Activated T-cell treated with anti-CD3 and anti-CD28 coated beads for 1 hour (primary cell): Measurements from ENCODE around the gene GRB7.
"Not testable (repeated sequence)": the region's sequence is repeated elsewhere in the genome, so short reads cannot be mapped to it uniquely, and the experiment has no call there.

ENCODE experiments used
- DNase-seq: peaks from one replicate; pipeline ENCODE4 v3.0.0-alpha.2; 2020; ENCODE audit warnings: low read depth

Gene GRB7

DNA sequence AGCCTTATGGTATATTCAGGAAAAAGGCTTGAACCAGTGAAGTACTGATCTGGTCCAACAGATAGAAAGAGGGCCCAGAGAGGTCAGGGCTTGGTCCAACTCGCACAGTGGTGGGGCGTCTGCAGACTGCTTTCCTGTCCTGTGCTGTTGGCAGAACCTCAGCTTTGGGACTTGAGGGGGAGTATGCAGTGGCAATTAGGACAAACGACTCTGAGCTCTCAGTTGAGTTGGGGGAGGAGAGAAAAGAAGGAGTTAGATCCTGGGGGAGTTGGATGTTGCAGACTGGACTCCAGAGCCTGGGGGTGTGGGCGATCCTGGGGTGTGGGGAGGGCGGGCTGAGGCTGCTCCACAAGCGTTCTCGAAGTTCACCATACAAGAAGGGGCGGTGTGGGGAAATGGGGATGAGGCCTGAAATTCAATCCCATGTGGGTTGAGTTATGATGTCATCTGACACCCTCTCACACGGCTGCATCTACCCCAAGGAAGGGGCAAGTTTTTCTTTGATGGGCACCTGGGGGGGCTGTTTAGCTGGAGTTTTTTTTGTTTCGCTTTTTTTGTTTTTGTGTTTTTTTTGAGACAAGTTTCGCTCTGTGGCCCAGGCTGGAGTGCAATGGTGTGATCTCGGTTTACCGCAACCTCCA is 14.6 kb downstream of the GRB7 start:
- no peak for DNase-seq

DNA sequence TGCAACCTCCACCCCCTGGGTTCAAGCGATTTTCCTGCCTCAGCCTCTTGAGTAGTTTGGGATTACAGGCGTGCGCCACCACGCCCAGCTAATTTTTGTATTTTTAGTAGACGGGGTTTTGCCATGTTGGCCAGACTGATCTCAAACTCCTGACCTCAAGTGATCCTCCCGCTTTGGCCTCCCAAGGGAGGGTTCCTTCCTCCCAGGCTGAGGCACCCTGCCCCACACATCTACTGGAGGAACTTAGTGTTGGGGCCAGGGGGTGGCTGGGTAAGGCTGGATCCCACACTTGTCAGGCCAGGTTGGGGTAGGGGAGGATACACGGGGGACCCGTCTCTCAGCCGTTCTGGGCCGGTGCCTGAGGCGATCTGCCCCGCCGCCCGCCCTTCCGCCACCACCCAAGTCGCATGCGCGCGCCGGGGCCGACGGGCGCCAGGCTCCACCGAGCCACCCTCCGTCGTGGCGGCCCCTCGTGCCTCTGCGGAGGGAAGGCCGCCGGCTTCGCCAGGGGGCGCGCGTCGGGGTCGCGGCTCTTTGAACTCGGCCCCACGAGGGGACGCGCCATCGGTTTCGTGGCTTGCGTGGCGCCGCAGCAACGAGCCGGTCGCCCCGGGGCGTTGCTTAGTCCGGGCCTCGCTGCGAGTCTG is 15.9 kb downstream of the GRB7 start:
- DNase-seq = peak; percentile 61

DNA sequence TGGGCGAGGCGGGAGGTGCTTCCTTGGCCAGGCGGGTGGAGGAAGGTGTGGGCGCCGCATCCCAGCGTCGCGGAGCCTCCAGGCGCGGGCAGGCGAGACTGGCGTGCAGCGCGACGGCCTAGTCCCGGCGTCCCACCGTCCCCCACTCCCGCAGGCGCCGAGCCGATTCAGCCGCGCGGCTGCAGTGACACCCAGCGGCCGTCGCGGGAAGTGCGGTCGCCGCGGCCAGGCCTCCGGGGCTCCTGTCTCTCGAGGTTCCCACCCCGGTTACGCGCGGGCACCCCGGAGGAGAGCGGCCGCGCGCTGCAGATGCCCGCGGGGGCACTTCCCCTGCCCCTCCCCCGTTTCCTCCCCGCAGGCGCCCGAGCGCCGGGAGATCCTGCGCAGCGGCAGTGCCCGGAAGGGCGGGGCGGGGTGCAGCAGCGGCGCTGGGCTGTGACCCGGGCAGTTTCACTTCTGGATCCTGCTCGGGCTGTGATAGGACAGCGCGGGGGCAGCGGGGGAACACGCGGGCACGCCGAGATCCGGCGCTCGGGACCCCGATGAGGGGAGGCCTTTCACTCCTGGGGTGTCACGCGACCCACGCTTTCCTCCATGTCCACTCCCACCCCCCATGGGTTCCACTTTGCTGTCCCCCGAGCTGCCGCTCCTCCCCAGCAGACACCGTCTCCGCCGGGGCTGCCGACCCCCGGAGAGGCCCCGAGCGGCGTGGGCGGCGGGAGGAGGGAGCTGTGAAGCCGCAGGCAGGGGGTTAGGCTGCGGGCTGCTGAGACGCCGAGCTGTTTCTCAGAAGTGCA is 16.6 kb downstream of the GRB7 start:
- peak; percentile 93 for DNase-seq

DNA sequence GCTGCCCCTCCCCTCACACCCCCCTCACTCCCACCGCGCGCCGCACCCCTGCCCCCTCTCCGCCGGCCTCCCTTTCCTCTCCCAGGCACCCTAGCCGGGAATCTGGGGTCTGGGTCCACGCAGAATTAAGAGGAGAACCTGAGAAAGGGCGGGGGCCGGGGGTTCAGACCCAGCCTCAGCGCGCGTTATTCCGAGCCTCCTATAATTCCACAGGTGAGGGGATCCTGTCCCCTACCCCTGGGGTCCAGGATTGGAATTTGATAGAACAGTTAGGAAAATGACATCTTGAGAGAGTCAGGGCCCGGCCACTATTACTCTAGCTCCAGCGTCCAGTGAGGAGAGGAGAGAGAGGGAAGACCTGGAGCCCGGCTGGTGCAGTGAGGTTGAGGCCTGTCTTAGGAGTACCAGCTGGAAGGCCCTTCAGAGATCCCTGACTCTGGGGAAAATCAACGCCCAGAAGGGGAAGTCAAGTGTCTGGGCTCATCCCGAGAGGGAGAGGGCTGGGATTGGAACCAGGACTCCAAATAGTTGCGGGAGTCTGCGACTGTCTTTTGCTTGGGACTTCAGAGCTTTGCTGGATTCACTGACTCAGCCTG is 17.3 kb downstream of the GRB7 start:
- no peak for DNase-seq

DNA sequence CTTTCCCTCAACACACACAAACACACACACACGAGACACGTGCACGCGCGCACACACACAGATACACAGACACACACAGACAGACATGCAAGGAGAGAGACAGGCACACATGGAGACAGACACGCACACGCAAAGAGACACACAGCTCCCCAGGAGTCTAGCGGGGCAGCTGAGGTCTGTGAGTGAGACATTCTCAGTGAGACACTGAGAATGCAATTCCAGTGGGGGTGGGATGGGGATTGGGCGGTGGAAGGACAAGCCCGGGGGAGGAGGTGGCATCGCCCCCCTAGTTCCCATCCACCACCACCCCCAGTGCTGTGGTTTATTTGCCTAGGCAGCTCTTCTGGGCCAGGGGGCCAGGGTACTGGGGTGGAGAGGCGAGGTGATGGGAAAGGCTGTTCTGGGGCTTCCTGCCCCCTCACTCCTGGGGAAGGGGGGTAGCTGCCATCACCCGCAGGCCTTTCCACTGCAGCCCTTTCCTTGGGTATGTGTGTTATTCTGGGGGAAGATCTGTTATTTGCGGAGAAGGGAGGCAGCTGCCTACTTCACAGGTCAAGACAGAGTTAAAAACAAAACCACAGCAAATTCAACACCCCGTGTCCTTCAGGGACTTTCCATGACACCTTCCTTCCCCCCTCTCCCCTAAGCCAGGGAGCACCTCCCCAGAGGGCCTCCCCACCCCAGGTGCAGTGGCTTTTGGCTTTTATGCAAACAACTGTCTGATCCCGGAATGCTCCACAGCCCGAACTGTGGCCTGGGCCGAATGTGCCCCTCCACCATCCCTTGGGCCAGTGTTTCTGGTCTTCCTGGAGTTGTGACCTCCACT is 18.0 kb downstream of the GRB7 start:
- DNase-seq = peak; percentile 35

DNA sequence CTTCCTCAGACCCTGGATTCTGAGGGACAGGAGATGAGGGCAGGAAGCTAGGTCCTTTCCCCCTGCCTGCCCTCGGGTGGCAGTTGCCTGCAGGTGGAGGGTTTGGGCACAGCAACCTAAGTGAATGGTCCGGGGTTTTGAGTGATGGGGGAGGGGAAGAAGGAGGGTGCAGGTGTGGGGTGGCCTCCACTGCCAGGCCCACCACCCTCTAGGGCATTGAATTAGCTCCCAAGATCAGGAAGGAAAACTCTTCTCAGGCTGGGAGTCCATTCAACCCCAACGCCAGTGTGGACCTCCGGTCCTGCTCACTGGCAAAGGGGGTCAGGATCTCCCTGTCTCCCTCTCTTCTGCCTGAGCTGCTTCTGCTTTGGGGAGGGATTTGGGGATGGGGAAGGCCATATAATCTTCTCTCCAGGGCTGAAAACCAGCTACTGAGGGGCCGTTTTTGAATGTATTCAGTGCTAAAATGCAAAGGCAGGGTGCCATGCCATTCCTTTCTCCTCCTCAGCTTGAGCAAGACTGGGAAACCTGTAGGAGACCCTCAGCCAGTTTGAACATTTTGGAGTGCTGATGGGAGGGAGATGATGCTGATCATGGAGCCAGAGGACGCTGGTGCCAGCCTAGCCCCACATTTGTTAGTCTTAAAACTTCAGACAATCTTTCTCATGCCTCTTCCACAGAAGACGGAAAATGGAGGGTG is 18.8 kb downstream of the GRB7 start:
- DNase-seq = no peak

DNA sequence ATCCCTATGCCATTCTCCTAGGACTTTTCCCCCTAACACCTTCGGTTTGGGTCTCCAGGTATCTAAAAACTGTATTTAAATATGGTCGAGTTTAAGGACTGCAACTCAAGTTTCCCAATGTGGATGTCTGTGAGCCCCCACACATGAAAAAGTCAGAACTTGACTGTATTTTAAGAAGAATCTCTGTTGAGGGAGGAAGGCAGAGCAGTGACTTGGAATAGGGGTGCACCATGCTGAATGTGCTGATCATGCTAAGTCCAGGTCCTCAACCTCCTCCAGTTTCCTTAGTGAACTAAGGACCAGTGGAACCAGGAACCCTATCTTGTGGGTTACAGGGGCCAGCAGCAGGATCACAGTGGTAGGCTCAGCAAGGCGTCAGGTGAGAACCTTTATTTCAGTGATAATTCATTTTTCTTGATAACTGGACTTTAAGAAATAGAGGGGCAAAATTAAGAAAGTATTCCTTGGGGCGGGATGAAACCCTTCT is 19.5 kb downstream of the GRB7 start:
- DNase-seq = no peak

DNA sequence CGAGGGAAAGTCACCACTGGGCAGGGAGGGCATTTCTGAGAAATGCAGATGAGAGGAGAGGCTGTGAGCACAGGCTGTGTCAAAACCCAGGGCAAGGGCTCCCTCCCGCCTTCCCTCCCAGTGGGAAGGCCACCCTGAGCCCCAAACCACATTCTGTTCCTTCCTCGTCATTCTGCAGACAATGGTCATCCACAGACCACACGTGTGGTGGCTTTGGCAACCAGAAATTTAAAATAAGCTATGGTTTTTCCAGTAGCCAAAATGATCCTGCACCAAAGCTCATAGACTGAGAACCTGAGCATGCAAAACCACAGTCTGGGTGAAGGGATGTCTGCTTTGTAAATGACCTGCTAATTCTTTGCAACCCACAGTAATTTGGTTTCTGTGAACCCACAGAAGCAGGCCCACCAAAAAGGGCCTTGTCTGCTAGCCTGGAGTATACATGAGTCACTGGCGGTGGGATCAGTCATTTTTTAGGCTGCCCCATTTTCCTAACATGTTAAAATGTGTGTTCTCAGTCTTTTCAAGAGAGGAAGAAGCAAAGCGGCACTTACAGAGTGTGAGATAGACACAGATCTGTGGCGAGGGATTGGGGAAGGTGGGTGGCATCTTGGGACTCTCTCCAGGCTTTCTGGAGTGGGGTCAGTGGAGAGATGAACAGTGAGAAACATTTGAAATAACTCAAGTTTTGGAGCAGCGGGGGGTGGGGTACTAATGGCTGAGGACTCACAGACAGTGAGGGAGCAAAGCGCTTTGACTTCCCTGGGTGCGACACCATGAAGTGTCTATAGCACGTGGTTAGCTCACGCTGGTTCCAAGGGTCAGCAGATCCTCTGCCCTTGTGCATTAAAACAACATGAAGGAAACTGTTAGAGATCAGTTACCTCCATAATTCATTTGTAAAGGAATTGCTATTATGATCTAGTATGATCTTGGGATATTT is 20.5 kb downstream of the GRB7 start:
- DNase-seq = peak; percentile 22

DNA sequence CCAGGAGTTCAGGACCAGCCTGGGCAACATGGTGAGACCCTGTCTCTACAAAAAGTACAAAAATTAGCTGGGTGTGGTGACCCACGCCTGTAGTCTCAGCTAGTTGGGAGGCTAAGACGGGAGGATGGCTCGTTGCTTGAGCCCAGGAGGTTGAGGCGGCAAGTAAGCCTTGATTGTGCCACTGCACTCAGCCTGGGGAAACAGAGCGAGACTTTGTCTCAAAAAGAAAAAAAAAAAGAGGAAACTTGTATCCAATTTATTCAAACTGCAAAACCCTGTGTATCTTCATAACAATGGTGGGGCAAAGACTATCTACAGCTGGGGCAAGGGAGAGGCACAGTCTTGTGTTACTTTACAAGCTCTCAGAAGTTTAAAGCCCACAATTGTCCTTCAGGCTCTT is 21.5 kb downstream of the GRB7 start:
- DNase-seq = no peak

DNA sequence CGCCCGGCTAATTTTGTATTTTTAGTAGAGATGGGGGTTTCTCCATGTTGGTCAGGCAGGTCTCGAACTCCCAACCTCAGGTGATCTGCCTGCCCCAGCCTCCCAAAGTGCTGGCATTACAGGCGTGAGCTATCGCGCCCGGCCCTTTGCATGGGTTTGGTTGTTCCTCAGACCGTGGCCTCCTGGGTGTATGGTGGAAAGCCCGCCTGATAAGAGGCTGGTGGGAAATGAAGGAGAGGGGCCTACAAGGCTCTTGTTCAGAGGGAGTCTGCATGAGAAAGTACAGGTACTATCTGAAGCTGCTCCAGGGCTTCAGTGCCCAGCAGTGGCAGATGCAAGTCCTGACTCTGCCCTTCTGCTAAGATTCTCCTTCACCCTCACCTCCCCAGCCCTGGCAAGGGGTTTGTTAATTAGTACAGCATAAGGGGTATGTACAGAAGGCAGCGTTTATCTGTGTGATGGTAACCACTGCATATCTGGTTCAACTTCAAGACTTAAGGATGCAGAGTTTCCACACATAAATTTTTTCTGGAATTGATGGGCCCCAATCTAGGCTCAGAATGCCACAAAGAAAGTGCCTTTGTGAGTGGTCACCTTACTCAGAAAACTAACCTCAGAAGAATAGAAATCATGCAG is 24.2 kb downstream of the GRB7 start:
- no peak for DNase-seq

DNA sequence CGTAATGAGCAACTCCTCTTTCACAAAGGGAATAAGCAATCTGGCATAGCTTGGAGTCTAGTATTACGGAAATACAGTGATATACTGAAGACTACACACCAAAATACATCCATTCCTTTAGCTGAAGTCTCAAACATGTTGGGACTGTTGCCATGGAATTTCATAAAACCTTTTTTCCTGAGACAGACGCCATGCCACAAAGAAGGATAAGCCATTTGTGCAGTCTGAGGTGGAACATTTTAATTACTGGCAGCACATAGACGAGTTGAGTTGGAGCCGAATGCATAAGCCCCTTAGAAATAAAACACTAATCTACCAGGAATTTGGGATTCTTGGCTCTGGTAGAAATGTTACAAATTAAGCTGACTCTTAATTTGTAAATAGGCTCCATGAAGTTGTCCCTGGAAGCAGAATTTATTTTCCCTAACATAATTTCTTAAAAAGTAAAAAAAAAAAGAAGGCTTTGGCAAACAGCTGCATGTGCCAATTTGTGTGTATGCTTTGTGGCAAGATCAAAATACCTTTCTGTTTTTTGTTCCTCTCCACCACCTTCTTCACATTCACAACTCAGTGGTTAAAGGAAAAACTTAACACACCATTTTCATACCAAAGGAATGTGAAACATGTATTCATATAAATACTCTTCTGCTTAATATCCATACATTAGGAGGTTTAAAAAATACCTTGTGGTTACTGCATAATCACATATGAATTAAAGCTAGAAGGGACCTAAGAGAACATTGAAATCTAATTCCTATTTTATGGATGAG is 25.5 kb downstream of the GRB7 start:
- DNase-seq = no peak

DNA sequence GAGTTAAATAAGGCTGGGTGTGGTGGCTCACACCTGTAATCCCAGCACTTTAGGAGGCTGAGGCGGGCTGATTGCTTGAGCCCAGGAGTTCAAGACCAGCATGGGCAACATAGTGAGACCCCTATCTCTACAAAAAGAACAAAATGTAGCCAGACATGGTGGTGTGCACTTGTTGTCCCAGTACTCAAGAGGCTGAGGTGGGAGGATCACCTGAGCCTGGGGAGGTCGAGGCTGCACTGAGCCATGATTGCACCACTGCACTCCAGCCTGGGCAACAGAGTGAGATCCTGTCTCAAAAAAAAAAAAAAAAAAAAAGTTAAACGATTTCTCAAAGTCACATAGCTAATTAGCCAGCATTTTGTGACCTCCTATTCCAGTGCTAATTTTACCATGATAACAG is 26.4 kb downstream of the GRB7 start:
- not testable (repeated sequence) for DNase-seq

DNA sequence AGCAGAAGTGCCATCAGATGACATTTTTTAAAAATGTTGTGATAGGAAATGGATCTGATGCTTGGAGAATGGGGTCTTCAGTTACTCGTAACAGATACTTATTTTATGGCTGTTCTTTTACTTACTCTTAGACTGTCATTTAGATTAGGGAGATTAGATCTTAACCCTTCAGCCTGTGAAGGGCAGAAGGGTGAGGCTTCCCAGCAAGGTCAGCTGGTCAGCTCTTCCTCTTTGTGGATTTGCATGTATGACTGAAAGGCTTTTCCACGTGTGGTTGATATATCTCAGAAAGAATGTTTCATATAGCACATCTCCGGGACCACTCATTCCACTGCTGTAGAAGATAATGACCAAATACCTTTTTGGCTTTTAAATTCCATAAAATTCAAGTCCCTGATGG is 27.4 kb downstream of the GRB7 start:
- DNase-seq = no peak

DNA sequence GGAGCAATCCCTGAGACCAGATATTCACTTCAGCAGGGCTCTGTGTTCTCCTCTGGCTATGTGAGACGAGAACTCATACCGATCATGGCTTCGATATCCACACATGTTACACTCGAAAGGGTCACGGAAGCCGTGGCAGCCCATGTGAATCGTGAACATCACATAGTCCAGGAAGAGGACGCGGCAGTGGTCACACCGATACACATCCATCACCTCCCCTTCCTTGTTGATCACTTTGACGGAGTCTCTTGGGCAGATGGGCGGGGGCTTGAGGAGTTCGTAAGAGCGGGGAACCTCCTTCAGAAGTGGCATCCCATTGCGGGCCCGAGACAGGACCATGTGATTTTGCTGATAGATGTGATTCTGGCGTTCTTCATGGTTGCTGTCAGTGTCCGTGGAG is 28.0 kb downstream of the GRB7 start:
- no peak for DNase-seq

DNA sequence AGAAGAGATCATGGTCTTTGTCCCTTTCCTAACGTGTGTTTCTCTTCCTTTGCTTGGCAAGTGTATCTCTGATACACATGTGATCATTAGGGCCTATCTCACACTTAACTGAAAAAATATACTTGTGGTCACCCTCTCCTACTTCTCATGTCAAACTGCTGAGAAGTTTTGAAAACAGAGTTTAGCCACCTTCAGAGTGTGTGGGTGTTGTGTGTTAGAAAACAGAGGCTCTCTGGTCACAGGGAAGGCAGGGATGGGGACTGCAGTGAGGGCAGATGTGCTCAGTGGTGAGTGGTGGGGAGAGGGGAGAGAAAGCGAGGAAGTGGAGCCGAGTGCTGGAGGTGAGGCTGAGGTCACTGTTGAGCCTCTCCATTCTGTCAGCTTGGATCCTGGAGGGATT is 29.4 kb downstream of the GRB7 start:
- no peak for DNase-seq

DNA sequence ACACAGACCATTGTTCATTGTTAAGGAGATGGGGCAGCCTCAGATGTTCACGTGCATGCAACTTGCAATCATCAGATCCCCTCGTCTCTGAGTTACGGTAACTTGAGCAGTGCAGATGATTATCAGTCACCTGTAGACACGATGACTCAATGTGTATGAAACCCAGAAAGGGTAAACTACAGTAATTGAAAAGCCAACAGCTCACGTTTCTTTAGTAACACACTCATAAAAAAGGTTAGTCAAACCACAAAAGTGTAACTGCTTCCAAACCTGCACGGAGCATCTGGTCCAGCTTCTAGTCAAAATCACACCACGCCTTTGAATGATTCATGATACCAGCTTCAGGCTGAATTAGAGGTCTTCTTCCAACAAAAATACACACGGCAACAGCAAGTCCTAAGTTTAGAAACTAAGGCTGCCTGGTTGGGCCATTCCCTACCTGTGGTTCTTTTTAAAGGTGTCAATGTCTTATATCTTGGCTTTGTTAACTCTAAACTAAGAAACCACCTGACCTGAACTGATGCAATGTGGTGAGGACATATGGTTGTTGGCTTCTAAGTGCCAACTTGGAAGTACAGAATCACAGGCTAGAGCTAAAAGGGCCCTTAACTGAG is 32.3 kb downstream of the GRB7 start:
- DNase-seq = peak; percentile 22

DNA sequence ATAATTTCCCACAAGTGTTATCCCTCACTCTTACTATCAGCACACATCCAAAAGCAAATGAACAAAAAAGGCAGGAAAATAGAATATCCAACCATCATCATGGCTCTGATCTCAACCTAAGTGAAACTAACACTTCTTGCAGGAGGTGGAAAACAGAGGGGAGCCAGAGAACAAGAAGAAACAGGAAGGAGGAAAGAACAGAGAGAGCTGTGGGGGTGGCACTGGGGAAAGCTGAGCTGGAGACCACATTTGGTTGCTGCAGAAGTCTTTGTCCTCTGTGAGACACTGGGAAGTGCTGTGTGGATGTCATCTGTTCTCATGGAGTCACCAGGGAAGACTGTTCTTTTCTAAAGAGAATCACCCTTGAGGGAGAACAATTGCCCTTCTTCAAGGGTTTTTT is 34.7 kb downstream of the GRB7 start:
- no peak for DNase-seq
